ENCODE data around the gene PDP2.

DNA sequence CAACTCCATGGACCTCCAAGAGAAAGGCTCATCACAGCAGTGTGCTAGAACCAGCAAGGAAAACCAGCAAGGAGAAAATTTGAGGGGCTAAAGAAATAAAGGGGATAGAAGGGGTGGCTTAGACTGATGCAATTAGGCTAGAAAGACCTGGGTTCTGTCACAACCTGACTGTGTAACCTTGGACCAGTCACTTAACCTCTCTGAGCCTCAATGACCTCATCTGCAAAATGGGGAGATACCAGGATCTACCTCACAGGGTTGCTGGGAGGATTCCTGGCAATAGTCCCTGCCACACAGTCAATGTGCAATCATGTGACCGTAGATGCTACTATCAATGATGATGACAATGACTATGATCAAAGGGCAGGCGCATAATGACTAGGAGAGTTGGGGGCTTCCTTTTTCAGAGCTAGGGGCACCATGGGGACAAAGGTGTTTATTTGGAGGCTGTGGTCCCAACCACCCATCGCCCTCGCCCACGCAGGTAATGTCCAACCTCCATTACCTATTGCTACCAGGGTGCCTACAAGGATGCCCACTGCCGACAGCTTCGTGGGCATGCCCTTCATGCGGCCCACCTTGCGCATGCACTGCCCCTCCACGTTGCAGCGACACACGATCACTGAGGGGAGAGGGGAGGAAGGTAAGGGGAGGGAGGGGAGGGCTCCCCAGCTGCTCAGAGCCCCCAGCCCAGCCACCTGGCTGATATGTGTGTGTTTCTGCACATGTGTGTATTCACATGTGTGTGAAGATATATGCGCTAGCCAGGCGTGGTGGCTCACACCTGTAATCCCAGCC, 28.6 kb downstream of the PDP2 start:
- TF ChIP-seq, protein P1, sequence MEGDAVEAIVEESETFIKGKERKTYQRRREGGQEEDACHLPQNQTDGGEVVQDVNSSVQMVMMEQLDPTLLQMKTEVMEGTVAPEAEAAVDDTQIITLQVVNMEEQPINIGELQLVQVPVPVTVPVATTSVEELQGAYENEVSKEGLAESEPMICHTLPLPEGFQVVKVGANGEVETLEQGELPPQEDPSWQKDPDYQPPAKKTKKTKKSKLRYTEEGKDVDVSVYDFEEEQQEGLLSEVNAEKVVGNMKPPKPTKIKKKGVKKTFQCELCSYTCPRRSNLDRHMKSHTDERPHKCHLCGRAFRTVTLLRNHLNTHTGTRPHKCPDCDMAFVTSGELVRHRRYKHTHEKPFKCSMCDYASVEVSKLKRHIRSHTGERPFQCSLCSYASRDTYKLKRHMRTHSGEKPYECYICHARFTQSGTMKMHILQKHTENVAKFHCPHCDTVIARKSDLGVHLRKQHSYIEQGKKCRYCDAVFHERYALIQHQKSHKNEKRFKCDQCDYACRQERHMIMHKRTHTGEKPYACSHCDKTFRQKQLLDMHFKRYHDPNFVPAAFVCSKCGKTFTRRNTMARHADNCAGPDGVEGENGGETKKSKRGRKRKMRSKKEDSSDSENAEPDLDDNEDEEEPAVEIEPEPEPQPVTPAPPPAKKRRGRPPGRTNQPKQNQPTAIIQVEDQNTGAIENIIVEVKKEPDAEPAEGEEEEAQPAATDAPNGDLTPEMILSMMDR (IDR thresholded peaks at IDR 0.05), result no peak
- no peak for TF ChIP-seq POLR2A (IDR thresholded peaks at IDR 0.05)

Data from body of pancreas (tissue), 4 donors.